Measurements from ENCODE around the gene POU4F1.

GRCh38 chr13:78638216-78638615, 34.9 kb upstream of the POU4F1 start:
- TF ChIP-seq CTCF (IDR thresholded peaks at IDR 0.05) (no peak), EZH2 (IDR thresholded peaks at IDR 0.05) (no peak), EZH2phosphoT487 (IDR thresholded peaks at IDR 0.05) (no peak)
